Vagina (tissue), 2 donors: ENCODE measurements around the gene SYT2.
"Not testable (repeated sequence)": the region's sequence is repeated elsewhere in the genome, so short reads cannot be mapped to it uniquely, and the experiment has no call there.

Experiments
- CTCF ChIP-seq, 3 experiments: fragments of 450-650 bp in 2 of 3; fragments of 200-600 bp in 1 of 3; sonication (generic) in 1 of 3; IDR thresholded peaks; one replicate each; pipeline ENCODE4 v1.5.1; 2017 to 2019; ENCODE audit warnings: antibody characterized with exemption in 3 of 3, mild to moderate bottlenecking in 2 of 3, moderate library complexity in 2 of 3
- POLR2A ChIP-seq, 2 donors: fragments of 450-650 bp; IDR thresholded peaks; one replicate each; pipeline ENCODE4 v1.6.1; 2017; ENCODE audit warnings: antibody characterized with exemption in 2 of 2, mild to moderate bottlenecking in 2 of 2, moderate library complexity in 2 of 2
- POLR2AphosphoS5 ChIP-seq, 2 donors: sonication (generic); formaldehyde crosslinking; IDR thresholded peaks; one replicate each; pipeline ENCODE4 v1.9.0; 2017; ENCODE audit warnings: antibody characterized with exemption in 2 of 2, mild to moderate bottlenecking in 2 of 2, low read depth in 1 of 2; ENCODE audit not compliant: insufficient read depth in 1 of 2

- TF ChIP-seq CTCF (IDR thresholded peaks at IDR 0.05); POLR2A (IDR thresholded peaks at IDR 0.05); POLR2AphosphoS5 (IDR thresholded peaks at IDR 0.05; ENCODE audit: insufficient read depth in 1 of 2, low read depth in 1 of 2): not testable (repeated sequence)
Observed at GRCh38 chr1:202553078-202553477, 157.2 kb downstream of the SYT2 start.
